Naive thymus-derived CD4-positive, alpha-beta T cell (primary cell): ENCODE data around the gene CERS6. TPM values are rescaled to one million over a fixed set of nuclear protein-coding genes. Genes with fewer than 3 reads are reported as not detected.

Experiments used
- ATAC-seq: fragments of 150-1000 bp; cut with Tn5 transposase; 2 replicates; pipeline ENCODE4 v1.10.0; 2021; ENCODE audit warnings: mild to moderate bottlenecking, moderate library complexity
- CTCF ChIA-PET: fragments of 350-600 bp; sonication (Branson Sonifier 250); formaldehyde crosslinking; loops from one replicate; lab custom pipeline; 2021; ENCODE audit warnings: antibody characterized with exemption; lab: Charles Lee
- POLR2A ChIA-PET: fragments of 350-600 bp; sonication (Branson Sonifier 250); formaldehyde crosslinking; loops from one replicate; lab custom pipeline; 2021; ENCODE audit warnings: antibody characterized with exemption, inconsistent platforms; lab: Charles Lee
- DNase-seq, 9 donors: peaks; one replicate each; pipeline versions ENCODE4 v3.0.0 to v3.0.0-alpha.2; 2020 to 2022; ENCODE audit warnings: mixed read lengths in 1 of 9
- H3K27ac ChIP-seq: one replicate; pipeline ENCODE4 v1.7.0; 2013; ENCODE audit warnings: mild to moderate bottlenecking, low read depth, low read length, moderate library complexity
- H3K27me3 ChIP-seq, 2 donors: one replicate each; pipeline ENCODE4 v1.7.0; 2013; ENCODE audit warnings: low read length in 2 of 2, mild to moderate bottlenecking in 2 of 2, moderate library complexity in 2 of 2; ENCODE audit not compliant: control insufficient read depth in 2 of 2, insufficient read depth in 2 of 2
- H3K36me3 ChIP-seq, 3 experiments: 1 replicate in 2 of 3; 2 replicates in 1 of 3; pipeline ENCODE4 v1.7.0; 2013; ENCODE audit warnings: low read length in 3 of 3, mild to moderate bottlenecking in 3 of 3, moderate library complexity in 1 of 3; ENCODE audit not compliant: insufficient read depth in 3 of 3, control insufficient read depth in 2 of 3
- H3K4me1 ChIP-seq, 2 donors: one replicate each; pipeline ENCODE4 v1.7.0; 2013; ENCODE audit warnings: low read length in 2 of 2, mild to moderate bottlenecking in 2 of 2, moderate library complexity in 1 of 2; ENCODE audit not compliant: control insufficient read depth in 2 of 2, insufficient read depth in 2 of 2
- H3K4me3 ChIP-seq: 2 replicates; pipeline ENCODE4 v1.7.0; 2013; ENCODE audit warnings: mild to moderate bottlenecking, low read length
- H3K9me3 ChIP-seq, 3 experiments: 1 replicate in 2 of 3; 2 replicates in 1 of 3; pipeline ENCODE4 v1.7.0; 2013; ENCODE audit warnings: low read length in 3 of 3; ENCODE audit not compliant: control insufficient read depth in 2 of 3
- H3K27ac Mint-ChIP-seq, 9 donors: one replicate each; pipeline ENCODE4 v1.8.0; 2020 to 2022; ENCODE audit warnings: mixed read lengths in 9 of 9, mild to moderate bottlenecking in 8 of 9, moderate library complexity in 5 of 9, inconsistent platforms in 2 of 9
- H3K27me3 Mint-ChIP-seq, 5 donors: one replicate each; pipeline ENCODE4 v1.8.0; 2021 to 2022; ENCODE audit warnings: mixed read lengths in 5 of 5, mild to moderate bottlenecking in 1 of 5
- H3K36me3 Mint-ChIP-seq, 5 donors: one replicate each; pipeline ENCODE4 v1.8.0; 2020 to 2022; ENCODE audit warnings: mixed read lengths in 5 of 5, mild to moderate bottlenecking in 3 of 5, inconsistent platforms in 1 of 5
- H3K4me1 Mint-ChIP-seq, 7 donors: one replicate each; pipeline ENCODE4 v1.8.0; 2020 to 2022; ENCODE audit warnings: mixed read lengths in 7 of 7, mild to moderate bottlenecking in 3 of 7, inconsistent platforms in 1 of 7
- H3K4me3 Mint-ChIP-seq, 10 donors: one replicate each; pipeline ENCODE4 v1.8.0; 2020 to 2022; ENCODE audit warnings: mild to moderate bottlenecking in 10 of 10, mixed read lengths in 10 of 10, moderate library complexity in 6 of 10, inconsistent platforms in 2 of 10
- H3K9me3 Mint-ChIP-seq, 11 donors: one replicate each; pipeline ENCODE4 v1.8.0; 2020 to 2022; ENCODE audit warnings: mixed read lengths in 11 of 11, mild to moderate bottlenecking in 4 of 11, inconsistent platforms in 1 of 11, moderate library complexity in 1 of 11
- intact Hi-C, 2 donors: fragments of 100-400 bp; cut with micrococcal nuclease; formaldehyde crosslinking; loops; one replicate each; pipeline ENCODE4 v1.15.1; 2023
- polyA plus RNA-seq, 2 donors: library from polyadenylated mRNA; unstranded; fragments of 300-500 nt; fragmentation: Illumina TruSeq; gene quantifications; one replicate each; pipeline ENCODE4 v1.2.3, GENCODE V29; 2021
- total RNA-seq, 6 experiments: library from RNA in 5 of 6; stranded (reverse) in 5 of 6; gene quantifications; 1 replicate in 5 of 6; 2 replicates in 1 of 6; pipeline ENCODE4 v1.2.3 and lab custom pipeline; 2021 to 2026

The CERS6 gene
- total and polyA plus RNA-seq, 7 experiments from 2014 or later: 9.1 to 28.4 (median 19.7) TPM

- H3K4me1 Mint-ChIP-seq: peaks cover 19 to 57% (median 44%) of the 10 kb centered on the region in 7 donors
- POLR2A ChIA-PET: interaction anchor here (1.4 kb wide), 1 partner anchor 13 kb away, joined by 3 read pairs; no protein-coding TSS in a partner anchor
- no peaks in the 10 kb centered on the region for H3K27me3 ChIP-seq
- CTCF ChIA-PET: interaction anchor here (1.4 kb wide), 1 partner anchor 11 kb away, joined by 4 read pairs; no protein-coding TSS in a partner anchor
- ATAC-seq (no peak), DNase-seq (no peak)
- peaks cover 0 to 14% (median 0%) of the 10 kb centered on the region in 11 donors for H3K9me3 Mint-ChIP-seq
- no peaks in the 10 kb centered on the region for H3K4me1 ChIP-seq
- peaks cover 0 to 4% (median 0%) of the 10 kb centered on the region in 5 donors for H3K27me3 Mint-ChIP-seq
- peak overlapping the region in 2 of 10 donors; percentile 9 to 14 for H3K4me3 Mint-ChIP-seq
- no peaks in the 10 kb centered on the region for H3K9me3 ChIP-seq
- intact Hi-C loops: no loop called here
- no peak overlapping the region for H3K27ac ChIP-seq
- peaks cover 0 to 10% (median 5%) of the 10 kb centered on the region in 5 donors for H3K36me3 Mint-ChIP-seq
- H3K36me3 ChIP-seq: no peaks in the 10 kb centered on the region
- H3K4me3 ChIP-seq: no peak overlapping the region
- peak overlapping the region in 3 of 9 donors; percentile 19 to 47 (median 37) for H3K27ac Mint-ChIP-seq
Observed at GRCh38 chr2:168424112-168424951, 31.7 kb upstream of the CERS6 start.

- H3K27me3 ChIP-seq: no peaks in the 10 kb centered on the region
- no peak overlapping the region for H3K4me3 ChIP-seq
- Mint-ChIP-seq H3K4me1 (peaks cover 19 to 63% (median 49%) of the 10 kb centered on the region in 7 donors), H3K27me3 (peaks cover 0 to 4% (median 0%) of the 10 kb centered on the region in 5 donors), H3K36me3 (peaks cover 4 to 12% (median 8%) of the 10 kb centered on the region in 5 donors), H3K9me3 (peaks cover 0 to 13% (median 0%) of the 10 kb centered on the region in 11 donors), H3K4me3 (peak overlapping the region in 1 of 10 donors; percentile 14), H3K27ac (no peak overlapping the region)
- no peaks in the 10 kb centered on the region for H3K36me3 ChIP-seq
- no peak overlapping the region for H3K27ac ChIP-seq
- no peaks in the 10 kb centered on the region for H3K9me3 ChIP-seq
- intact Hi-C loops: no loop called here
- POLR2A ChIA-PET: interaction anchor here (0.7 to 1.7 kb wide), 4 partner anchors 11 to 26 kb away, joined by 3 to 4 read pairs (median 3); no protein-coding TSS in a partner anchor
- CTCF ChIA-PET: interaction anchor here (1.4 kb wide), 1 partner anchor 10 kb away, joined by 4 read pairs; no protein-coding TSS in a partner anchor
- DNase-seq: no peak
- ATAC-seq: no peak
- H3K4me1 ChIP-seq: no peaks in the 10 kb centered on the region
Observed at GRCh38 chr2:168424971-168425370, 31.1 kb upstream of the CERS6 start.

GRCh38 chr2:168426861-168427260 lies 29.2 kb upstream of the CERS6 start:
- Mint-ChIP-seq H3K4me1 (peaks cover 18 to 71% (median 43%) of the 10 kb centered on the region in 7 donors), H3K4me3 (no peak overlapping the region), H3K27me3 (peaks cover 0 to 4% (median 0%) of the 10 kb centered on the region in 5 donors), H3K9me3 (peaks cover 0 to 10% (median 0%) of the 10 kb centered on the region in 11 donors), H3K36me3 (peaks cover 4 to 13% (median 4%) of the 10 kb centered on the region in 5 donors), H3K27ac (peak overlapping the region in 3 of 9 donors; percentile 0 to 67 (median 54))
- H3K27ac ChIP-seq: no peak overlapping the region
- H3K36me3 ChIP-seq: no peaks in the 10 kb centered on the region
- POLR2A ChIA-PET: interaction anchor here (0.5 to 0.9 kb wide), 2 partner anchors 16 to 28 kb away, joined by 3 read pairs; no protein-coding TSS in a partner anchor
- no peaks in the 10 kb centered on the region for H3K9me3 ChIP-seq
- no peaks in the 10 kb centered on the region for H3K27me3 ChIP-seq
- intact Hi-C loops: no loop called here
- no peak overlapping the region for H3K4me3 ChIP-seq
- DNase-seq: no peak
- no peak for ATAC-seq
- CTCF ChIA-PET: interaction anchor here (0.6 kb wide), 1 partner anchor 23 kb away, joined by 3 read pairs; no protein-coding TSS in a partner anchor
- H3K4me1 ChIP-seq: peaks cover 0 to 9% of the 10 kb centered on the region in 2 donors

- Histone ChIP-seq H3K4me1 (peaks cover 0 to 15% of the 10 kb centered on the region in 2 donors), H3K9me3 (no peaks in the 10 kb centered on the region), H3K27ac (no peak overlapping the region), H3K36me3 (no peaks in the 10 kb centered on the region), H3K4me3 (no peak overlapping the region), H3K27me3 (no peaks in the 10 kb centered on the region)
- Mint-ChIP-seq H3K27me3 (peaks cover 0 to 4% (median 0%) of the 10 kb centered on the region in 5 donors), H3K9me3 (peaks cover 0 to 10% (median 0%) of the 10 kb centered on the region in 11 donors), H3K36me3 (peaks cover 4 to 15% (median 4%) of the 10 kb centered on the region in 5 donors), H3K4me1 (peaks cover 23 to 72% (median 45%) of the 10 kb centered on the region in 7 donors), H3K27ac (peak overlapping the region in 2 of 9 donors; percentile 41 to 54), H3K4me3 (no peak overlapping the region)
- CTCF ChIA-PET: interaction anchor here (0.6 kb wide), 1 partner anchor 24 kb away, joined by 3 read pairs; no protein-coding TSS in a partner anchor
- POLR2A ChIA-PET: interaction anchor here (0.8 to 1.1 kb wide), 3 partner anchors 12 to 24 kb away, joined by 3 to 7 read pairs (median 3); no protein-coding TSS in a partner anchor
- ATAC-seq: no peak
- intact Hi-C loops: no loop called here
- DNase-seq: no peak
Observed at GRCh38 chr2:168427451-168427850, 28.6 kb upstream of the CERS6 start.

- H3K4me3 ChIP-seq: no peak overlapping the region
- ChIA-PET CTCF (no interaction called here), POLR2A (interaction anchor here (1.1 kb wide), 1 partner anchor 11 kb away, joined by 3 read pairs; no protein-coding TSS in a partner anchor)
- H3K27ac Mint-ChIP-seq: peak overlapping the region in 1 of 9 donors; percentile 57
- no peaks in the 10 kb centered on the region for H3K27me3 ChIP-seq
- H3K36me3 Mint-ChIP-seq: peaks cover 4 to 15% (median 4%) of the 10 kb centered on the region in 5 donors
- ATAC-seq: no peak
- intact Hi-C loops: no loop called here
- H3K9me3 Mint-ChIP-seq: peaks cover 0 to 8% (median 0%) of the 10 kb centered on the region in 11 donors
- H3K27ac ChIP-seq: no peak overlapping the region
- DNase-seq: no peak
- peaks cover 6 to 23% of the 10 kb centered on the region in 2 donors for H3K4me1 ChIP-seq
- H3K4me1 Mint-ChIP-seq: peaks cover 27 to 82% (median 55%) of the 10 kb centered on the region in 7 donors
- H3K27me3 Mint-ChIP-seq: peaks cover 0 to 4% (median 0%) of the 10 kb centered on the region in 5 donors
- H3K9me3 ChIP-seq: no peaks in the 10 kb centered on the region
- H3K4me3 Mint-ChIP-seq: no peak overlapping the region
- no peaks in the 10 kb centered on the region for H3K36me3 ChIP-seq
Observed at GRCh38 chr2:168428431-168428830, 27.6 kb upstream of the CERS6 start.

GRCh38 chr2:168429988-168430387 lies 26.1 kb upstream of the CERS6 start:
- peaks cover 0 to 4% (median 0%) of the 10 kb centered on the region in 5 donors for H3K27me3 Mint-ChIP-seq
- CTCF ChIA-PET: interaction anchor here (1.7 kb wide), 1 partner anchor 11 kb away, joined by 5 read pairs; no protein-coding TSS in a partner anchor

More at GRCh38 chr2:168429988-168430387, 26.1 kb upstream of the CERS6 start:
- H3K36me3 Mint-ChIP-seq: peaks cover 0 to 9% (median 4%) of the 10 kb centered on the region in 5 donors
- no peak overlapping the region for H3K27ac ChIP-seq
- DNase-seq: no peak
- no peaks in the 10 kb centered on the region for H3K9me3 ChIP-seq
- peaks cover 29 to 85% (median 58%) of the 10 kb centered on the region in 7 donors for H3K4me1 Mint-ChIP-seq
- peaks cover 0 to 6% (median 0%) of the 10 kb centered on the region in 11 donors for H3K9me3 Mint-ChIP-seq
- peak overlapping the region in 2 of 9 donors; percentile 13 to 82 for H3K27ac Mint-ChIP-seq
- POLR2A ChIA-PET: interaction anchor here (0.5 to 0.7 kb wide), 2 partner anchors 46 to 240 kb away, joined by 3 read pairs; no protein-coding TSS in a partner anchor
- no peaks in the 10 kb centered on the region for H3K27me3 ChIP-seq
- ATAC-seq: no peak
- no peak overlapping the region for H3K4me3 Mint-ChIP-seq
- peaks cover 6 to 35% of the 10 kb centered on the region in 2 donors for H3K4me1 ChIP-seq
- H3K36me3 ChIP-seq: no peaks in the 10 kb centered on the region
- no peak overlapping the region for H3K4me3 ChIP-seq
- intact Hi-C loops: loop anchor here in 1 of 2 donors (5.0 kb wide), 1 partner anchor 183 kb away; the partner anchor contains the start of gene STK39
